Measurements from ENCODE around the gene ELOA.

- TF ChIP-seq POLR2AphosphoS5 (IDR thresholded peaks at IDR 0.05; ENCODE audit: insufficient read depth in 1 of 2, low read depth in 1 of 2) (no peak), POLR2A (IDR thresholded peaks at IDR 0.05) (no peak)
These were observed 2.2 kb downstream of the ELOA start for GRCh38 chr1:23745515-23745914.

Data from vagina (tissue), 2 donors.